Retina (tissue), 1 donor: ENCODE measurements around the gene VSTM4.

Experiments used
- DNase-seq: peaks from one replicate; pipeline ENCODE4 v3.0.0-alpha.2; 2016

The VSTM4 gene, protein sequence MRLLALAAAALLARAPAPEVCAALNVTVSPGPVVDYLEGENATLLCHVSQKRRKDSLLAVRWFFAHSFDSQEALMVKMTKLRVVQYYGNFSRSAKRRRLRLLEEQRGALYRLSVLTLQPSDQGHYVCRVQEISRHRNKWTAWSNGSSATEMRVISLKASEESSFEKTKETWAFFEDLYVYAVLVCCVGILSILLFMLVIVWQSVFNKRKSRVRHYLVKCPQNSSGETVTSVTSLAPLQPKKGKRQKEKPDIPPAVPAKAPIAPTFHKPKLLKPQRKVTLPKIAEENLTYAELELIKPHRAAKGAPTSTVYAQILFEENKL

DNA sequence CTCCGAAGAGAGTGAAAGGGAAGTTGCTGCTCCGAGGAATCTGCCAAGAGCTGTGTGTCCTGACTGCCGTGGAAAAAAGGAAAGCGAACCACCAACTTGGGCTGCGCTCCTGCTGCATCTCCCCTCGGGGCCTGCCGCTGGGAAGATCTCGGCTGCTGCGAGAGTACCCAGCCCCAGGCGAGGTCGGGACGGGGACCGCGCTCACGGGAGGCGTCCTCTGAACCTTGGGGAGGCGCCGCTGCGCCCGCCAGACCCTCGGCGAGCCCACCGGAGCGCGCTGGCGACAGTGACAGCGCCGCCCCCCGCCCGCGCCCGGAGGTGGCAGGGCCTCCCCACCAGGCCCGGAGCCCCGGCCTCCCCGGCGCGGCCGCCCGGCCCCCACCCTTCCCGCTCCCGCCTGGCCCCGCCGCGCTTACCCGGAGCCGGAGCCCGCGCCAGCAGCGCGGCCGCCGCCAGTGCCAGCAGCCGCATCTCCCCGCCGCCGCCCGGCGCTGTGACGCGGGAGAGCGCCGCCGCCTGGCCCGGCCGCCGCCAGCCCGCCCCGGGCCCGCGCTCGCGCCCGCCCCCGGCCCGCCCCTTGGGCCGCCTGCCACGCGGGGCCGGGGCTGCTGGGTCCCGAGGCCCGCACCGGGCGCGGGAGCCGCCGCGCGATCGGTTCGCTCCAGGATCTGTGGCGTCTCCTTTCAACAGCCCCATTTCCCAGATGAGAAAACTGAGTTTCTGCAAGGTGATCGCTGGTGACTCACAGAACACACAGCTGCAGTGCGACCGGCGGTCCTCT lies at the start of gene VSTM4:
TSS of gene VSTM4 (minus strand) at position 508 of the 781 bp plus-strand sequence. CDS start at position 471, 37 bp downstream.
- peak; percentile 77 for DNase-seq

DNA sequence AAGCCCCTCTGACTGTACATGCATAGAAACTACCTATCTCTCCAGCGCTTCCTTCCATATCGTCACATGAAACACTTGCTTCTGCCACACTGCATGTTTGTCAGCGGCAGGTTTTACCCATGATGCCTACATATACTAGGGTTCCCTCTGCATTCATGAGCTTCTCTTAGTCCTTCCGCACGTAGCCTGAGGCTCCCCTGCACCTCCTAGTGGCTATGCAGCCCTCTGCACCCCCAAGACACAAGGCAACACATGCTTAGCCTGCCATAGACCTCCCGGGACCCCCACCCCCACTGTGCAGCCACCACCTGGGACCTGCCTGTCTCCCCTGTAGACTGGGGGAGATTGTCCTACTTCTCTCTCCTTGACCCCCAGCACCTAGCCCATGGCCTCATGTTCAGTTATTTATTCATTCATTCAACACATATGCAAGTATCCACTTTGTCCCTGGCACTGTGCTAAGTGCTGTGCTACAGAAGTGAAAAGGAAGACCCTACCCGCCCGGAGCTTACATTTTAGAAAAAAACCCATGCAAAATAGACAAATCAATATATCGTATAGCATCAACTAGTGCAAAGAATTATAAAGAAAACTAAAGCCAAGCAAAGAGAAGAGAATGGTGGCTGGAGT lies 49.4 kb upstream of the VSTM4 start:
- peak; percentile 43 for DNase-seq

DNA sequence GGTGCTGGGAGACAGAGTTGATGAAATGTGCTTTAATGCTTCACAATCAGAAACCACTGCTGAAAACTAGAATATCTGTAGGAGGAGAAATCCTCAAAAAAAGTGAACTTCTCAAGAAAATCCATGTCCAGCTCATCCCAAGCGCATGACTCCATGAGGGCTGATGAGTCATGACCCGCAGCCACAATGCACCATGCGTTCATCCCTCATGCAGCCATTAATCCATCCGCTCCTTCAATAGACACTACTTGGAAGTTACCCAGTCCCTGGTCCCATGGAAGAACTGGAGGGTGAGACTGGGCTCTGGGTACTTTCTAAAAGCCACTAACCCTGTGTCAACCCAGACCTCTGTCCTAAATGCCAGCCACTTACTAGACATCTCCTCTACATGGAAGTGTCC lies 48.4 kb upstream of the VSTM4 start:
- DNase-seq = no peak

DNA sequence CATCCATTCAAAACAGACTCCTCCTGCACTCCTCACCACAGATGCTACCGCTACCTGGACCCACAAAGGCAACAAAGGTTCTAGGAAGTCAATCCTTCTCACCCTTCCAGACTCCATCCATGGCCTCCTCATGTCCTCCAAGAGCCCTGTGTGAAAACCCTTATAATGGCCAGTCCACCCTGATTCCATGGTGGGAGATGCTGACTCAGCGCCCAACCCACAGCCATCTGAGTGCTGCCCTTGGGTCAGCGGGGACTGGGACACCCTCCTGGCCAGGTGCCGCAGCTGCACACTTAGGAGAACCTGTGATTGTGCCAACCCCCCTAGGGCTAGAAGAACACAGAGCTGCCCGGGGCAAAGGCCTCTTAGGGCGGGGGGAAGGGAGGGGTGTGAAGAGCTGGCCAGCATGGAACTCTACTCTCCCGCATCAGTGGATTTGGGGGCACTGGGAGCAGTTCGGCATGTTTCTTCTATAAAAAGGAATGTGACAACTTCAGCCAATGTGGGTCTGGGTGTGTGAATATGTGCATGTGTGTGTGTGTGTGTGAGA lies 47.5 kb upstream of the VSTM4 start:
- DNase-seq = no peak

DNA sequence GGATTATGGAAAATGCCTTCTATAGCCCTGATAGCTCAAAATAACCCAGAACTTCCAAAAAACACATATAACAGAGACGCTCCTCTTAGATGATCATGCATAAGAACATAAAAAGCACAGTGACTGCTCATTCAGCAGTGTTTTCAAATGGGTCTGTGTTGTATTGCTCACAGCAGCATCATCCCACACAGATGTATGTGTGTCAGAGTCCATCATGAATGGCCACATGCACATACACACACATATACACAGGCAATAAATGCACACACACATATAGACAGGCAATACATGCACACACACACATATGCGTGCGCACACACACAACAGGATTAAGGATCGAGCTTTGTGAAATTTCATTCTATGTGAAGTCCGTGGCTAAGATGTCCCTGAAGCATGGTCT lies 46.7 kb upstream of the VSTM4 start:
- DNase-seq = no peak

DNA sequence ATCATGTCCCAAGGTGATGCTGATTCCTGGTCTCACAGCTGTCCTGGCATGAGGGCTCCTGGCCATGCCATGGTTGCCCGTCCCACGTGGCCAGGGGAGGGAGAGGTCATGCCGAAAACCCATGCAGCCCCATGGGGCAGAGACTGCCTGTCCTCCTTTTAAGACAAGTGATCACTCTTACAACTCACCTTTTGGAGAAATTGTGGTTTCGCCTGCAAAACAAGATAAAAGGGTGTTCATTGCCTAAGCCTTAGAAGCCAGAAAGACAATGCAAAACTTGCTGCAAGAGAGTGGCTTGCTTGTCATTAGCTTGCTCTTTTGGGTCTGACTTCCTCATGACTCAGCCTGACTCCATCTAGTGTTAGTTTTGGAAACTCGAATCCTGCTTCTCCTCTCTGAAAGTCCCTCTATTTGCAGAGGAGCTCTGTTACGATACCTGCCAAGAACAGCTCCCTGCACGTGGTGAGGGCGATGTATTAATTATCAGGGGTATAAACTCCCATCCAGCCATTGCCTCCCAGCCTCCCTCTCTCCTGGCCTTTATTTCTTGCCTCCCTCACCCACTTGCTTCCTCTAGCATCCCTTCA lies 46.2 kb upstream of the VSTM4 start:
- DNase-seq = no peak

DNA sequence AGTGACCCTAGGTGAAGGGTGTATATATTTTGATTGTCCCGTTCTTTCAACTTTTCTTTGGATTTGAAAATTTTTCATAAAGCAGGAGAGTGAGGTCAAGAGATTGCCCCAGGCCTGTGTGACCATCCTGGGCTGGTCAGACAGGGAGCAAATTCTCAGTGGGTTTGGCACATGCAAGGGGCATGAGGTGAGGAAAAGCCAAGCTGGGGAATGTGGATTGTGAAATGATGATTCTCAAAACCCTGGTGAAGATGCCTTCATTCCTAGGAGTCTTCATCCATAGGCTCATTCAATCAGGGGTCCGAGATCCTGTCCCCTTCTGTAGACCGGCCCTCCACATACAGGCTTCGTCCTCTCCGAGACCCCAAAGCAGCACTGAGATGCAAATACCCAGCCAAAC lies 45.5 kb upstream of the VSTM4 start:
- no peak for DNase-seq

DNA sequence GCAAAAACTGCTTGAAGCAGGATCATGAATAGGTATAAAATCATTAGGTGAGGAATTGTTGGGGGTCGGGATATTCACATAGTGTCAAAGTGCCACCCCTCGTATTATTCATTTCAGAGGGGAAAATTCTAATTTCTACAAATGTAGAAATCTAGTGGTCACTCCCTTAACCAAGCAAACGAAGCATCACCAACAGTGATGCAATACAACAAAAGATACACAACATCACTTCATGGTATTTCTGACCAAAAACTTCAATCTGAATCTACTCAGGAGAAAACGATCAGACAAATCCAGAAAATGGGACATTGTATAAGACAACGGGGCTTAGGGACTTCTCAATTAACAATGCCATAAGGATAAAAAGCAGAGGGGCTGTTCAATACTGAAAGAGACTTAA lies 44.8 kb upstream of the VSTM4 start:
- no peak for DNase-seq

DNA sequence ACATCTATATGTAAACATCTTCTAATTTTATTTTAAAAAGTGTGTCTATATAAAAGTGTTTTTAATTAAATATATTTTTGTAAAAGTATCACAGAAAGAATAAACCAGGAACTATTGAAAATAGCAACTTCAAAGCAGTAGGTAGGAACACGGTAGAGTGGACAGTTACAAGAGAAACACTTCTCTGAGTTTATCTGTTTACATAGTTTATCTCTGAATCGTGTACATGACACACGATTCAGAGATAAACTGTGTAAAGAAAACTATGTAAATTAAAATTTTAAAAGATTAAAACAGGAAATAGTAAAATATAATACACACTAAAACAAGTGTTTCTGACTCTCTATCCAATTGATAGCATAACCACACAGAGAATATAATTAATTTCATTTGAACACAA lies 43.6 kb upstream of the VSTM4 start:
- DNase-seq = no peak

DNA sequence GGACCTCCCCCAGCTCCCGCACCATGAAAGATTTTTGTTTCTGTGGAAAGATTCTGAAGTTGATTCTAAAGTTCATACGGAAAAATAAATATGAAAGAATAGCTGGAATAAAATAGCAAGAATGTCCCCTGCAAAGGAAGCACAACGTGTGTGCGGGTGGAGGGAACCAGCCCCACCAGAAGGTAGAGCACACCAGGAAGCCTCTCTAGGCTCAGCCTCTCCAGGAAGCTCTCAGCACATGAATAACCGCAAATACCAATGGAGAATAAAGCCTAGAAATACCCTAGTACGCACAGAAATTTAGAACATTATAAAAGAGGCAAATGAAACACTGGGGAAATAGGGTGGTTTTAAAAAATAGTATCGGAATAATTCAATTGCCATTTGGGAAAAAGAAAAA lies 43.1 kb upstream of the VSTM4 start:
- no peak for DNase-seq

DNA sequence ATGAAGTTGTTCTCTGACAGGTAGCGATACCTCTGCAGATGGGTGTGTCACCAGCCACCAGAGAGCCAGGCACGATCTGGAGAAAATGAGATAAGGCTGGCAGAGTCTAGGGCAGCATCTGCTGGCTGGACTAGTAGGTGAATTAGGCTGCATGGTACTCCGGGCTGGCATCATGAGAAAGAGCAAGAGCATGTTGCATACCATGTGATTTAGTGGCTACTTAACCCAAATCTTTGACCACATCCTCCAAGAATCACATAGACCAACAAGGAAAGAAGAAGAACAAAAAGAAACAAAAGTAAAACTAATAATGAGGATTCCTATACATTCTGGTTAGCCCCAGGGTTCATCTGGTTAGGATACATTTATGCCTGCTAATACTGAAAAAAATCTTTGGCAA lies 41.9 kb upstream of the VSTM4 start:
- no peak for DNase-seq

DNA sequence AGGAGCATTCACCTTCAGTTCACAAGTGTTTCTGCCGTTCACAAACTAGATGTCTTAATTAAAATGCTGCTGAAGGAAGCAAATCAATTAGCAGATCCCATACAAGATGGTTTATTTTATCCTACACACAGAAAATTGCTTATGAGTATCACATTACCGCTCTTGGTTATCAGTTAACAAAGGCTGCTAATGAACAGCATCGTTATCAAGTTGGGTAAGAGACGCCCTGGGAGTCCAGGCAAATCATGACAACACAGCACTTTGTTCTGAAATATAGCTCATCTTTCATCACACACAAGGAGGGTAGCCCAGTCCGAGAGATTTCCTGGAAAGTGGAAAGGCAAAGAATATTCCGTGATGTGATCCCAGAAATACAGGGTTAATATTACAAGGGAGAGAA lies 39.3 kb upstream of the VSTM4 start:
- no peak for DNase-seq

DNA sequence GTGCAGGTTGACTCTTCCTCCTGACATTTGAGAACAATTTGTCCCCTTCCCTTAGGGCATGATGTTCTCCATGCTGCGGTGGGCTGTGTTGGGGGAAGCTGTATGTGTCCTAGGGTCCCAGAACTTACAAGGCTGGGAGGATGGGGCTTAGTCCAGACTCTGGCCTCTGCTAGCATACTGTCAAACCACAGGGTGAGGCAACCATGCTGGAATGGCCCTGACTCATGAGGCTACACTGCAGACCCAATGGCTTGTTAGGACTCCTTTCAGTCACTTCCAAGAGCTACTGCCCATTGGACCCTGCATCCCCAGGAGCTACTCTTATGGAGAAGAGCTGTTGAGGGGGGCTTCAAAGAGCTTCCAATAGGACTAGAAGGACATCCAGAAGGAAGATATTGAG lies 38.6 kb upstream of the VSTM4 start:
- no peak for DNase-seq

DNA sequence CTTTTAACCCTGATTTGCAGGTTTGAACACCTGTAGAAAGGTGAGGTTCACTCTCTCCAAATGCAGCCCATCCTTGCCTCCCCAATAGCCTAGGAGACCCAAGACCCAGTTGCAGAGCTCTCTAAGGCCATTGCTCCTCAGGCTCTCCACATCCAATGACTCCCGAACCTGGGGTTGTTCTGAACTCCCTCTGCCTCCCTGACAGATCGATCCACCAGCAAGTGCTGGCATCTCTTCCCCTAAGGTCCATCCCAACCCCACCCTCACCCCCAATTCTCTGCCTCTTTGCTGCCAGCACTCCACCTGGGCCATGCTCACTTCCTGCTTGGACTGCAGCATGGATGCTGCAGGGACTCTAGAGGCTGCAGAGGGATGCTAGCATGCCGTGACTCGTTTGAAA lies 37.8 kb upstream of the VSTM4 start:
- DNase-seq = no peak

DNA sequence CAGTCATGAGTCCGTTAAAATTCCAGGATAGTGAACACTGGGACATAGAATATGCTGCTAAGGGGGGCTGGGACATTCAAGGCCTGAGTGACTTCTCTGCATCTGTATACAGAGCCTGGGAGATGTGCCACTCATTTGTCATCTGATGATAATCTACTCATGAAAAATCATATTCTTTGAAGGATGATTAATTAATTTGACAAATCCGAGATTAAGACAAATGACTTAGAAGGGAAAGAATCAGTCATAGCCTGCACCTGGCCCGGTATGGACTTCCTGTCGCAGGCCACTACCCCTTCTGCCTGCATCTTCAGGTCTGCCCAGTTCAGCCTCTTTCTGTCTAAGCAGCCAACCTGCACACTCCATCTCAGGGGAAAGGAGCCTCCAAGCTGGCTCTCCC lies 37.3 kb upstream of the VSTM4 start:
- DNase-seq = no peak

DNA sequence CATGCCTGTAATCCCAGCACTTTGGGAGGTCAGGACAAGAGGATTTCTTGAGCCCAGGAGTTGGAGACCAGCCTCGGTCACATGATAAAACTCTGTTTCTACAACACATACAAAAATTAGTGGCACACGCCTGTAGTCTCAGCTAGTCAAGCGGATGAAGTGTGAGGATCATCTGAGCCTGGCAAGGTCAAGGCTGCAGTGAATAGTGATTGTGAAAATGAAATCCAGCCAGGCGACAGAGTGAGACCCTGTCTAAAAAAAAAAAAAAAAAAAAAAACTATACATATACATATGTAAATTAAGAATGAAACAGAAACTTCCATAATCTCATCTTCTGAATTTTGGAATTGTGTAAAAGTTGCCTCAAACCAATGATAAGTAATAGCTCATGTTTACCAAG lies 36.7 kb upstream of the VSTM4 start:
- no peak for DNase-seq

DNA sequence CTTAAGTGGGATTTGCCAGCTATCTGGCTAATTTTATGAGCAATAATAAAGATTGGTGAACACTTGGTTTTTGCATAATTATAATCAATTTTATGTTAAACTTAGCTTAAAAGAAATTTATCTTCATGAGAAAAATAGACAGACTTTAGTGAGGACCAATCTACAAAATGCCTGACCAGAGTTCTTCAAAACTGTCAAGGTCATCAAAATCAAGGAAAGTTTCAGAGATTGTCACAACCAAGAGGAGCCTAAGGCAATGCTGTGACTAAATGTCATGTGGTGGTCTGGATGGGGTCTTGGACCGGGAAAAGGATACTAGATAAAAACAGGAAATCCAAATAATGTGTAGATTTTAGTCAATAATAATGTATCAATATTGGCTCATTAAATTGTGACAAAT lies 36.2 kb upstream of the VSTM4 start:
- DNase-seq = no peak

DNA sequence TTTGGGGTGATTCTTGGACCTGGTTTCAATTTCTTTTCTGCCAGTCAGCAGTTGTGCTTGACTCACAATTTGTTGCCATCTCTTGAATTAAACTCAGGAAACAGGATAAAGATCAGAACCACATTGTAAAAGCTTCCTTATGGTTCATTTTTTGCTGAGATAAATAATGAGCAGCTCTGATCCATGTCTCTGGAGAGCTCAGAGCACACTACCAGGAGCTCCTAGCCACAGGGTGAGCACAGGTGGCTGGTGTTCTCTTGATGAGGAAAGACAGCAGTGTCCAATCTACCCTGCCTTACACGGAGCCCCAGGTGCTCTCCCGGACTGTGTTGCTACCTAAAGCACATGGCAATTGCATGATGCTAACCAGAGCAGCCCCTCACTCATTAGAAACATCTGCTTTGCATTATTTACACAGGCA lies 35.7 kb upstream of the VSTM4 start:
- DNase-seq = no peak

DNA sequence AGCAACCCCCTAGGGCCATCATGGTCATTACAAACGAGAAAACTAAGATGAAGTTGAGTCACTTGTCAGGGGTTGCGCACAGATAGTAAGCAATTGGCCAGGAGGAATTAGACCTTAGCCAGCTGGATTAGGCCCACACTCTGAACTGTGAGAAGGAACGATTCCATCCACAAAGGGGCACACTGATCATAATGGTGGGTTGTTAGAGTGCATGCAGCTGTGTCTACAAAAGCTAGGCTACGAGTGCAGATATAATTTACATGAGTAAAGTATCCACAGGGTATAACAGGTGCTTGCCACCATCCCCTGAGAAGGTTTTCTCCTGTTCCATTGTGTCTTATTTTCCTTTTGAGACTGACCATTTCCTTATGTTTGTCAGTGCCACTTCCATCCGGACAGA lies 35.1 kb upstream of the VSTM4 start:
- no peak for DNase-seq

DNA sequence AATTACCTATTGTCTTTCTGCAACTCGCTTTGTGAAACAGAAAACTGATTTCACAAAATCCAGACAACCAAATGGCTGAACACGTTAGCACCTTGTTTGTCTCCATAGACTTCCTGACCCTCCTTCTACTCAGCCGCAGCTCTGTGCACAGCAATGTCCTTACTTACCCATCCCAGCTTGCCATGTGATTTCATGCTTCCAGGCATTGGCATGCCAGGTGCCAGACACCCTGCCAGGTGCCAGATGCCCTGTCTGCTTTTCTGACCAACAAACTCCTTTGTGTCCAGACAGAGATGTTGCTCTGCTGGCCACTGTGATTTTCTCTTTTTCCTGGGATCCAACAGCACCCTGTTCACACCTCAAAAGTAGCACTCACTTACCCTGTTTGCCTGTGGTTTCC lies 34.6 kb upstream of the VSTM4 start:
- DNase-seq = no peak

DNA sequence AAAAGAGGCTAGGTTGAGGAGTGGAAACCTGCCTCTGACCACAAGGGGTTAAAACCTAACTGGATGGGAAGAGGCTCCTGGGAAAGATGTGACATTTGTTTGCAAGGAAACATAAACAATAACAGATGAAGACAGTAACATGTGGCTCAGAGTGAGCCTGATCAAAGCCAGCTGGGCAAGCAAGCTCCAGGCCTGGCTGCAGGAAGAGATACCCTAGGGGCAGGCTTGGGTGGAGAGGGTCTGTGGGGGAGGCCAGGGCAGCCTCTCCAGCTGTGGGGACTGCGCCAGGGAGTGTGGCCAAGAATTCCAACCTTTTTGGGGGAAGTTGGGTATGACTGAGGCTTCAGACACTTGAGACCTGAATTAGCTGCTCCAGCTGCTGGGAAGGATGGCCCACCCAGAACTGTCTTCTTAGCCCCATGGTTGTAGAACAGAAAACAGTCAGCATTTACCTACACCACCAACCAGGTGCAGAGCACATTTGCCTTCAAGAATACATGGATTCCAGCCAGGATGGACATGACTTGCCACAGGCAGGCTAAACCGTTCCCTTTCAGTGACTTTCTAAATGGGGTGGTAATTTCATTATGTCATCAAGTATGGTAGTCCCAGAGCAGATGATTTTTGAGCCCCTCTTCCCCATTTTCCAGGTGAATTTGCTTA lies 28.9 kb upstream of the VSTM4 start:
- DNase-seq = no peak

DNA sequence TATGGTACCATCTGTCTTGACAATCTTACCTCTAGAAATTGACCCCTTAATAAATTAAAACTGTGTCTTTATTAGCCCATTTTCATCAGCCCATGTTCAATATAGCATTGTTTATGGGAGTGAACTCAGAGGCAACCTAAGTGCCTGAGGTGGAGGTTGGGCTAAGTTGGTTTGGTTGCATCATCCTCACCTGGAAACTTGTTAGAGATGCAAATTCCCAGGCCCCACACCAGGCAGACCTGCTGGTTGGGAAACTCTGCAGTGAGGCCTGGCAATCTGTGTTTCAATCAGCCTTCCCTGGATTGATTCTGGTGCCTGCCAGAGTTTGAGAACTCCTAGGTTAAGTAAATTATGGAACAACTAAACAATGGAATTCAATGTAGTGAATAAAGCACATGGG lies 27.9 kb upstream of the VSTM4 start:
- DNase-seq = no peak
